GM18508 (cell line): ENCODE measurements around the gene BSN.
"Not testable (repeated sequence)": the region's sequence is repeated elsewhere in the genome, so short reads cannot be mapped to it uniquely, and the experiment has no call there.

Source experiments
- ATAC-seq: cut with Tn5 transposase; IDR thresholded peaks from one replicate; pipeline ENCODE4 v1.9.1; 2021; ENCODE audit warnings: moderate number of reproducible peaks; ENCODE audit not compliant: insufficient read depth, unreplicated experiment

BSN gene

DNA sequence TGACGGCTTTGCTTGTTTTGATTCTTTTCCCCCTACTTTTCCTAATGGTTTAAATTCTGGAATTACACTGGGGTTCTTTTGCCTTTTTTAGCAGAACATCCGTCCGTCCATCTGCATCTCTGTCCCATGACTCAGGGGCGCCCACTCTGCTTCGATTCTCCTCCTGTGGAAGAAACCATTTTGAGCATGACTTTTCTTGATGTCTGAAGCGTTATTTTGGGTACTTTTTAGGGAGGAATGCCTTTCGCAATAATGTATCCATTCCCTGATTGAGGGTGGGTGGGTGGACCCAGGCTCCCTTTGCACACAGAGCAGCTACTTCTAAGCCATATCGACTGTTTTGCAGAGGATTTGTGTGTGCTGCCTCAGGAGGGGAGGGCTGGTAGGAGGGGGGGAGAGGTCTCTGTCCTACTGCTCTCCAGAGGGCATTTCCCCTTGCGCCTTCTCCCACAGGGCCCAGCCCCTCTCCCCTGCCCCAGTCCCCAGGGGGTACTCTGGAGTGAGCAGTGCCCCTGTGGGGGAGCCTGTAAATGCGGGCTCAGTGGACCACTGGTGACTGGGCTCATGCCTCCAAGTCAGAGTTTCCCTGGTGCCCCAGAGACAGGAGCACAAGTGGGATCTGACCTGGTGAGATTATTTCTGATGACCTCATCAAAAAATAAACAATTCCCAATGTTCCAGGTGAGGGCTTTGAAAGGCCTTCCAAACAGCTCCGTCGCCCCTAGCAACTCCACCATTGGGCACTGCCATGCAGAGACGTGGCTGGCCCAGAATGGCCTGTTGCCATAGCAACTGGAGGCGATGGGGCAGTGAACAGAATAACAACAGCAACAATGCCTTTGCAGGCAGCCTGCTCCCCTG, 19.5 kb upstream of the BSN start:
- ATAC-seq: no peak

DNA sequence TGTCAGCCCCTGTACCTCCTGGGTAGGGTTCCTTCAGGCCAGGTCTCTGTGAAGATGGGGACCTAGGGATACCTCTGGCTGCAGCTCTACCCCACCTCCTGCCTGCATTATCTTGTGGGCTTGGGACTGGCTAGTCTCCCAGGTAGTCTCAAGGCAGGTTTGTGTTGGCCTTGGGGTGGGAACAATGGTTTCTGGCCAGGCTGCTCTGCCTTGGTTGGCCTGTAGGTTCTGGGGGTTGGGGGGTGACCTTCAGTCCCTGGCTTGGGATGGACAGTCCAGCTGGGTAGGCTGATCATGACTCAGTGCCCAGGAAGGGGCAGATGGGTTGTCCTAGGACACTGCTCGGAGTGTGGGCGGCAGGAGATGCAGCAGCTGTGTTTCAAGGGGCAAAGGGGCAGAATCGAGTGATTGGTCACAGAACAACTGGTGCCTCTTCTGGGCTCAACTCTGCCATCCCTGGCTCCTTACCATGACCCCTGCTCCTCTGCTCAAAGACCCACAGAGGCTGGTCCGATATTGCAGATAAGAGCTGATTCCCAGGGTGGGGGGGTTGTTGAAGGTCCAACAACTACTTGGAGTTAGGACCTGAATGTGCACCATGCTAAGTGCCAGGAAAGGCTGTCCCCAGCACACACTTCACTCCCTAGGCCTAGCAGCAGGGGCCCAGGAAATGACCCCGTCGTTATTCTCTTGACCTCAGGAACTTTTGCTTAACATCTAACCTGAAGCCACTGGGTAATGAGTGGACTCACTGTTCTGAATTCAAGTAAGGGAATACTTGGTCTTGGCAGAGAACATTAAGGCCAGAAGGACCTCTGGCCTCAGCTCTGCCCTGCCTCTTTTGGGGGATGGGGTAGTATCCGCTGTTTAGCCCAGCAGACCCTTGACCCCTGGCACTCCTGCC, 18.1 kb upstream of the BSN start:
- no peak for ATAC-seq

DNA sequence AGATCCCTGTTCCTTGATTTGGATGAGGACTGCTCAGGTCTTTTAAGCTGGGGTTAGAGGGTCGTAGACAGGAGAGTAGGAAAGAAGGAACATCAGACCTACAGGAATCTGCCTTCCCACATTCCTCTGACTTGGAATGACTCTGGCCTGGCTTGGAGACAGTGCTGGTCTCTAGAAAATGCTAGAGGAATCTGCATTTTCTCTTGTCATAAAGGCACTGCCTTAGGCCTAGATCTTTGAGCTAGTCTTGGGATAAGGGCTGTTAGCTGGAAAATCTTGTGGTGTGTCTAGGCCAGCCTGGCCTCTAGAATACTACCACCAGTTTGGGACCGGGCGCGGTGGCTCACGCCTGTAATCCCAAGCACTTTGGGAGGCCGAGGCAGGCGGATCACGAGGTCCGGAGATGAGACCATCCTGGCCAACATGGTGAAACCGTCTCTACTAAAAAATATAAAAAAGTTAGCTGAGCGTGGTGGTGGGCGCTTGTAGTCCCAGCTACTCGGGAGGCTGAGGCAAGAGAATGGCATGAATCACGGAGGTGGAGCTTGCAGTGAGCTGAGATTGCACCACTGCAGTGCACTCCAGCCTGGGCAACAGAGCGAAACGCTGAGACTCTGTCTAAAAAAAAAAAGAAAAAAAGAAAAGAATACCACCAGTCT, 17.3 kb upstream of the BSN start:
- ATAC-seq: no peak

DNA sequence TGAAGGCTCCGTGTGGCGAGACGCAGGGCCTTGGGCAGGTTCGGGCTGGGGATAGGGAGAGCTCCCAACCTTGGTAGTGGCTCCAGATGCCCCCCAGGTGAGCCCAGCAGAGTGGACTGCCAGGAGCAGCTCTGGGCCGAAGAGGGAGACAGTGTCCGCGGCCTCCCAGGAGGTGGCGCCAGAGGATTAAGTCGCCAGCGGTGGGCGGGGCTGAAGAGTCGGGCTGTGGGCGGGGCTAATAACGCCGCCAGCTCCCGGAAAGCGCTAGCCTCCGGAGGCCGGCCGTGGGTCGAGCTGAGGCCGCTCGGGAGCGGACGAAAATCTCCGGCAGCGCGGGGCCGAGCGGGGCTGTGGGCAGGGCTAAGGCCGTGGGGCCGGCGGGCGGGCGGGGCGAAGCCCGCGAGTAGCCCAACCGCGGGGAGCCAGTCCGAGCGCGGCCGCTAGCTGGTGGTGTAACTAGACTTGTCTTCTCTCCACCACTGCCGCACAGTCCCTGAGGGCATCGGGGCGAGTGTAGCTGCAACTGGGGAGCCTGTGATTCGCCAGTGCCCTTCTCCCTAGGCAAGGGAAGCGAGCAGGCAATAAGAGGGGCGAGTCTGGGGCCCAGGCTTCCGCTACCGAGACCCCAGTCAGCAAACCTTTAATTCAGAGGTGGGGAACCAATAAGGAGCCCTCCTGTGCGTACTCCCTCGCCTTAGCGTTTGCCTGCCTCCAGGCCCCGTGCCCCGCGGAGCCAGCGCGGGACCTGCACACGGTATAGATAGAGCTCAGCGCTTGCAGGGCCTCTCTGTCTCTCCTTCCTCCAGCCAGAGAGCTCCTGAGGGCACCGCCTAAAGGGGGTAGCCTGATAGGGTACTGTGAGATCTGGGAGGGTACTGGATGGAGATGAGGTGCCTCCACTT, 14.4 kb upstream of the BSN start:
- peak; percentile 63 for ATAC-seq

DNA sequence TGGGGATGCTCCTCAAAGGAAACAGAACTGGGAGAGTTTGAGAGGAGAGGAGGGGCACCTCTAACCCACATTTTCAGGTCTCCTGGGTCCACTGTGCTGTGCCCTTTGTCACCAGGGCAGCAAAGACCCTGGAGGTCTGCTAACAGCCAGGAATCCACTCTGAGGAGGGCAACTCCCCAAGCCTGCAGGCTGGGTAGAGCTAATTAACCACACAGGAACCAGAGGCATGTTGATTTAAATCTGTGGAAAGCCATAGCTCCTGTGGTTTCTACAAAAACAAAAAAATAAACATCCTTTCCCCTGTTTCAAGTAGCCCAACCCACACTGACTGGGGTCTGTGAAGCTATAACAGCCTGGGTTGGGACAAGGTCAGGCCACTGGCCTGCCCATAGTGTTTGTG, 2.2 kb upstream of the BSN start:
- no peak for ATAC-seq

DNA sequence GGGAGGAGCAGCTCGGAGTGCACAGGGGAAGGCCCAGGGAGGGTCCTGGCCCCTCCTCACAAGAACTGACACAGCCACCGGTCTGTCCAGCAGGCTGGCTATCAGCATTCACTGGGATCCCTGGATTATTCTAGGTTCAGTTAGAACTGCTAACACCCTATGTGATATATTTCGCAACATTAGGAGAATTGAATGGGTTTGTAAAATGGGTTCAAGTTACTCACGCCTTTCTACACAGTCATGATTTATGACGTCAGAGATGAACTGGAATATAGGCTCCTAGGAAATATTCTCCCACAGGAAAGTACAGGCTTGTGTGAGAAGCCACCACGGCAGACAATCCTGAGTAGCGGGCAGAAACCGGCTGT, 969 bp upstream of the BSN start:
- ATAC-seq: no peak

DNA sequence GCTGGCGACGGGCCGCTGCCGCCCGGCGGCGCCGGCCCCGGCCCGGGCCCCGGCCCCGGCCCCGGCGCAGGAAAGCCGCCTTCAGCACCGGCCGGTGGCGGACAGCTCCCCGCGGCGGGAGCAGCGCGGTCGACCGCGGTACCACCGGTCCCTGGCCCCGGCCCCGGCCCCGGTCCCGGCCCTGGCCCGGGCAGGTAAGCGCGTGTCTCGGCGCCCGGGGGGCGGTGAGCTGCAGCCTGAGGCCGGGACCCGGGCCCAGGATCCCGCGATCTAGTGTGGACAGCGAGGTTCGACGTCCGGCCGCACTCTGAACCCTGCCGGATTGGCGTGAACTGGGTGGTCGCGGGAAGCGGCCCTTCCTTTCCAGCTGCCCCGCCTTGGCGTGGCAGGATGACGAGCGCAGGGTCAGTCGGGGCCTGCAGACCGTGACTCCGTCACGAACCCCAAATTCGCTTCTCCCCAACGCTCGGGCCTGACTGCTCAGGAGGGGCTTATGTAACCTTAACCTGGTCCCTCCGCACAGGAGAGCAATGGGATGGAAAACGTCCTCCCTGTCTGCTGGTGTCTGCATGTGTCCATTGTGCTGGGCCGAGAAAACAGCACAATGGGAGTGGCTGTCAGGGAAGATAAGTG, 472 bp downstream of the BSN start:
- no peak for ATAC-seq

DNA sequence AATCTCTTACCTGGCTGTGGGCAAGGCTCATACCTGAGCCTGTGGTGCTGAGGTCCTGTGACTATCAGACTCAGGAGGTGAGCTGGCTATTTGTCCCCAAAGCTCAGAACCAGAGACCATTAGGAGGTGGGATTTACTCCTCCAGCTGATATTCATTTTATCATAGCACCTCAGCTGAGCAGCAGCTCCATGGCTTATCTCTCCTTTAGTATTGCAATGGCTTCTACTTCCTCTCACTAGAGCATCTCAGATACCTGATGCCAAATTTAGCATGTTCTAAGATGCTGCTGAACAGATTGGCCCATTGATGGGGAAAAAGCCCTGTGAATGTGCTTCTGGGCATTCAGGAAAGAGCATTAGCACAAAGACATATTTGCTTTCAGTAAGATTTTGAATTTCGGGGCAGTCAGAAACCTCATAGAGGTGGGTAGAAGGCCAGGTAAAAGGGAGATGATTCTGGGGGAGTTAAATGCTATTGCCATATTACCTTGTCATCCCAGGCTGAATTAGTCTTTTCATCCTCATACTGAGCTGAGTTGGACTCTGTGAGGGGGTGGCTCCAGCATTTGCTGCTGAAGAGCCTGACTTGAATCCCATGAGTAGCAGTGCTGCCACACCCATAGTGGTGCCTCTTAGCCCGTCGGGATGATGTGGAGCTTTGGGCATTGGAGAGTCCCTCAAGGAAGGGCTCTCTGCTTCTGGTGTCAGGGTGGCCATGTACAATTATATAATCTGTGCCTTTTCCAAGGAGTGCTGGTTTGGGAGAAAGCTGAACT, 2.4 kb downstream of the BSN start:
- no peak for ATAC-seq

DNA sequence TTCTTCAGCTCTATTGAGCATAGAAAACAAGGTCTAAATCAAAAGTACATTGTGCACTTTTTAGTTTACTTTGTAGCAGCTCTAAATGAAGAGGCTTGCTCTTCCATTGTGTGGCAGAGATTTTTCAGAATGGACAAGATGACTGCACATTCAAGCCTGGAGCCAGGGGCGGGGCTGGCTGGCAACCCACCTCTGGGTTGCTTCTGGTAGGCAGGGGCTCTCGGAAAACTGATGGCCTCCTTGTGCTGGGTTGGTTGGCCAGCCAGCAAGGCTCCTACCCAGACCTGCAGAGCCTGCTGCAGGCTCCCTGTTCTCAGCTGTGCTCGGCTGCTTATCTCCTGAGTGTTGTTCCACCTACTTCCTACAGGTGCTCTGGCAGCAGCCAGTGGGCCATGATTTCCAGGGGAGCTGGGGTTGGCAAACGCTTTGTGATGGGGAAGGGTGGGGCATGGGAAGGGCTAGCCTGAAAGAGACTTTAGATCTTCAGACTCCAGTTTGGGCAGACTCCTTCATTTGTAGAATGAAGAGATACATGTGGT, 8.8 kb downstream of the BSN start:
- no peak for ATAC-seq

DNA sequence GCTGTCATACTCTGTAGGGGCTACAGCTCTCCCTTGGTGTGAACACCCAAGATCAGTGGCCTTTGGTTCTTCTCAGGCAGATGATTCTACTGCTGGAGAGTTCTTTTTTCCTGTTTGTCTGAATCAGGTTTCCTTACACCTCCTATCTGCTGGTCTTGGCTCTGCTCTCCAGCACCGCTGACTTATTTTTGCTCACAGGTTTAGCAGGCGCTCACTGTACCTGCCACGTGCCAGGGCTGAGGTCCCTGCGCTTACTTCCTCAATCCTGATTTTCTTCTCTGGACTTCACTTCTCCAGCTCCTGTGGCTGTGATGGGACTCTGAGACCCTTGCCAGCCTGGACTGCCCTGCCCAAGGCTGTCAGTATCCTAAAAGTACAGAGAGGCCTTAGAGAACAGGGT, 9.5 kb downstream of the BSN start:
- ATAC-seq: no peak

DNA sequence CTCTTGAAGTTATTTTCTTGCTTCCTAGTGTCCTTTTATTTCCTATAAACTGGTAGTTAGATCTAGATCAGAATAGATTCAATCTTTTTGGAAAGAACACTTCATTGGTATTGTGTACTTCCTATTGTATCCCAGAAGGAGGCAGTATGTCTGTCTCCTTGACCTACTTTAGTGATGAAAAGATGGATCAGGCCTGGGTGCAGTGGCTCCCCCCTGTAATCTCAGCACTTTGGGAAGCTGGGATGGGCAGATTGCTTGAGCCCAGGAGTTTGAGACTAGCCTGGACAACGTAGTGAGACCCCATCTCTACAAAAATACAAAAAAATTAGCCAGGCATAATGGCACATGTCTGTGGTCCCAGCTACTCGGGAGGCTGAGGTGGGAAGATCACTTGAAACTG, 12.0 kb downstream of the BSN start:
- ATAC-seq: no peak

DNA sequence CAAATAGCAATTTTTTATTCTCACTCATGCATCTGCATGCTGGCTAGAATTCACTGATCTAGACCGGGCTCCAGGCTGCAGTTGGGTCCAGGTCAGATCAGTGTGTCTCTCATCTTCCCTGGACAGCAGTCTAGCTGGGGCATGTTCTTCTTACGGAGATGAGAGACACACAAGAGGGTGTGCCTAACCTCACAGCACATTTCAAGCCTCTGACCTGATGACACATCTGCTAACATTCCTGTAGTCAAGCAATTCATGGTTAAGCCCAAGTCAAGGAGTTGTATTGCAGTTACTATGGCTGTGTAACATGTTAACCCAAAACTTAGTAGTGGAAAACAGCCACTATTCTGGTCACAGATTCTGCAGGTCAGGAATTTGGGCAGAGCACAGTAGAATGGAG, 13.1 kb downstream of the BSN start:
- ATAC-seq: no peak

DNA sequence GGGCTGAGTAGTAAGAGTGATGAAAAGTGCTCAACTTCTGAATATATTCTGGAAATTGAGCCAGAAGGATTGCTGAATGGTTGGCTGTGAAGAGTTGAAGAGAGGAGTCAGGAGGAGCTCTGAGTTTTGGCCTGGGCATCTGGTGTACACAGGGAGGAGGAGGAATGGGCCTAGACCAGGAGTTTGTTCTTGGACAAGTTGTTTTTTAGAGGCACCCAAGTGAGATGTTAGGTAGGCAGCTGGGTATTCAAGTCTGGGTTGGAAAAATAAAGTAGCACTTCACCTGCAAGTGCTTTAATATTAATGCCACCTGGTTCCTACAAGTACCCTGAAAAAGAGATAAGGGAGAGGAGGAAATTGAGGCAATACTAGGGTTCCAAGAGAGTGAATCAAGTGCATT, 14.7 kb downstream of the BSN start:
- ATAC-seq: no peak

DNA sequence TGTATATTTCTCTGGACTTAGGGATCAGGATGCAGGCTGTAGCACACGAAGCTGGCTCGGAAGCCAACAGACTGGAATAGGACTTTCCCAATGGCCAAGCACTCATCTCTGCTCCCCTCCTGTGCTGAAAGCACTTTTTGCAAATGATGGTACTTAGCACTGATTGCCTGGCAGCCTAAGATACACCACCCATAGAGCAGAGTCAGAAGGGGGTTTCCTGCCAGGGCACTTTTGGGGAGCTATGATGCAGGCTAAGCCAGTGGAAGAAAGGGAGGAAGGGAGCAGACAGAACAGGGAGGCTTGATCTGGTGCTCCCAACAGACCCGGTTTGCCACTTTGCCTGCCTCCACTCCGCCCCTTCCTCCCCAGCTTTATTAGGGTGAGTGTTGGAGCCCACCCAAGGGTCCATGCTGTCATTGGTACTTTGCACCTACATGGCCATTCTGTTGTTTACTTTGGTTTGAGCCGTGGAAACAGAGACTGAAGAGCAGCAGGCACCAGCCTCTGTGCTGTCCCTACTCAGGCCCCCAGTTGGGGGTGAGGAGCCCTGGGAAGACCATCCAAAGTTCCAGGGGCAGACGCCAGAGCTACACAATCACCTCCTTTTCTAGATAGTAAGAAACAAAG, 15.9 kb downstream of the BSN start:
- no peak for ATAC-seq

DNA sequence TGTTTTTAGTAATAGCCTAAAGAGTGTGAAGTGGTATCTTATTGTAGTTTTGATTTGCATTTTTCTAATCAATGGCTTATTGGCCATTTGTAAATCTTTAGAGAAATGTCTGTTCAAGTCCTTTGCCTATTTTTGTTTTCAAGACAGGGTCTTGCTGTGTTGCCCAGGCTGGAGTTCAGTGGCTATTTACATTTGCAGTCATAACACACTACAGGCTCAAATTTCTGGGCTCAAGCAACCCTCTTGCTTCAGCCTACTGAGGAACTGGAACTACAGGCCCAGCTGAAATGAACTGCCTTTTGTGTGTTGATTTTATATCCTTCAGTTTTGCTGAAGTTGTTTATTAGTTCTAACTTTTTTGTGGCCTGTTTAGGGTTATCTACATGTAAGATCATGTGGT, 27.9 kb downstream of the BSN start:
- ATAC-seq: no peak

DNA sequence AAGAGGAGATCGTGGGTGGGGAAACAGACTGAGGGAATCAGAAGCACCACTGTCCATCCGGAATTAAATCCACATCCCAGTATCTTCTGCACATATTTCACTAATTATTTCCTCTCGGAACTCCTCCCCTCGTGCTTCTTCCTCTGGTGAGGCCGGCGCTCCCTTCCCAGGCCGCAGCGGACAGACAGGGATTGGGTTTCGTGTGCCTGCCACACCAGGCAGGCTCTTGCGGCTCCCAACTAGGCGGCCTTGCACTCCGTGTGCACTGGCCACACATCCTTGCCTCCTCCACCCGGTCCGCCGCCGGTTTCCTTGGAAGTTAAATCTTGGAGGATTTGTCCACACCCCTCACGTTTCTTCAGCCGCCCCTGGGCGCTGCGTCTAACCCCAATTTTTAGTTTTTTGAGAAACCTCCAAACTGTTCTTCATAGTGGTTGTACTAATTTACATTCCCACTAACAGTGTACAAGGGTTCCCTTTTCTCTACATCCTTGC, 31.0 kb downstream of the BSN start:
- ATAC-seq: not testable (repeated sequence)

DNA sequence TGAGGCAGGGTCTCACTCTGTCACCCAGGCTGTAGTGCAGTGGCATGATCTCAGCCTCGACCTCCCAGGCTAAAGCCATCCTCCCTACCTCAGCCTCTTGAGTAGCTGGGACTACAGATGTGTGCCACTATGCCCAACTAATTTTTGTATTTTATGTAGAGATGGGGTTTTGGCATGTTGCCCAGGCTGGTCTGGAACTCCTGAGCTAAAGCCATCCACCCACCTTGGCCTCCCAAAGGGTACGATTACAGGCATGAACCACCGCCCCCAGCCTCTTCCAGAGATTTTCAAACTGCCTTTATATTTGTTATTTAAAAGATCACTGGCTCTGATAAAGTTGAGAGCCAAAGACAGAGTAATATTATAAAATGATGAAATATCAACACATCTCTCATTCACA, 37.3 kb downstream of the BSN start:
- no peak for ATAC-seq

DNA sequence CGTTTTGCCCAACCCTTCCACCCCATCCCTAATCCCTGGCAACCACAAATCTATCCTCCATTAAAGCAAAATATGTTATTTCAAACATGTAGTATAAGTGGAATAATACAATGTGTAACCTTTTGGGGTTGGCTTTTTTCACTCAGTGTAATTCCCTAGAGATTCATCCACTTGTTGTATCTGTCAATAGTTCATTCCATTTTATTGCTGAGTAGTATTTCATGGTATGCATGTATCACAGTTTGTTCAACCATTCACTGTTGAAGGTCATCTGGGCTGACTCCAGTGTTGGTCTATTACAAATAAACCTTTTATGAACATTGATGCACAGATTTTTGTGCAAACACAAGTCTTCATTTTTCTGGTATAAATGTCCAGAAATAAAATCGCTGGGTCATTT, 38.8 kb downstream of the BSN start:
- no peak for ATAC-seq
